CD4-positive, alpha-beta T cell (primary cell): ENCODE measurements around the gene DTNBP1. TPM values are rescaled to one million over a fixed set of nuclear protein-coding genes. Genes with fewer than 3 reads are reported as not detected.

ENCODE experiments used
- ATAC-seq: fragments of 200-7000 bp; cut with Tn5 transposase; one replicate; pipeline ENCODE4 v1.10.0; 2022; ENCODE audit warnings: mild to moderate bottlenecking; ENCODE audit not compliant: poor library complexity
- CTCF ChIA-PET: fragments of 350-600 bp; sonication (Branson Sonifier 250); formaldehyde crosslinking; loops from one replicate; lab custom pipeline; 2021; ENCODE audit warnings: antibody characterized with exemption, inconsistent platforms; lab: Charles Lee
- POLR2A ChIA-PET: fragments of 350-600 bp; sonication (Branson Sonifier 250); formaldehyde crosslinking; loops from one replicate; lab custom pipeline; 2021; ENCODE audit warnings: antibody characterized with exemption, inconsistent platforms; lab: Charles Lee
- DNase-seq, 14 experiments: peaks; one replicate each; pipeline ENCODE4 v3.0.0-alpha.2; 2013 to 2020; ENCODE audit warnings: mixed read lengths in 2 of 14
- H3K27ac ChIP-seq, 2 donors: one replicate each; pipeline versions ENCODE4 v1.5.1 to v1.7.0; 2013; ENCODE audit warnings: low read length in 2 of 2, low read depth in 1 of 2, mild to moderate bottlenecking in 1 of 2
- H3K27me3 ChIP-seq, 2 experiments: 1 replicate in 1 of 2; 2 replicates in 1 of 2; pipeline versions ENCODE4 v1.6.1 to v1.7.0; 2013; ENCODE audit warnings: low read length in 2 of 2, control low read depth in 1 of 2, mild to moderate bottlenecking in 1 of 2, moderate library complexity in 1 of 2; ENCODE audit not compliant: insufficient read depth in 2 of 2, control insufficient read depth in 1 of 2
- H3K36me3 ChIP-seq: one replicate; pipeline ENCODE4 v1.6.1; 2013; ENCODE audit warnings: low read length, control low read depth; ENCODE audit not compliant: insufficient read depth
- H3K4me1 ChIP-seq: one replicate; pipeline ENCODE4 v1.6.1; 2013; ENCODE audit warnings: low read length, control low read depth; ENCODE audit not compliant: insufficient read depth
- H3K4me3 ChIP-seq: one replicate; pipeline ENCODE4 v1.5.1; 2013; ENCODE audit warnings: mild to moderate bottlenecking, low read length, moderate library complexity
- H3K9me3 ChIP-seq, 2 experiments: 1 replicate in 1 of 2; 2 replicates in 1 of 2; pipeline versions ENCODE4 v1.6.1 to v1.7.0; 2013; ENCODE audit warnings: low read length in 2 of 2, mild to moderate bottlenecking in 2 of 2, control low read depth in 1 of 2, moderate library complexity in 1 of 2; ENCODE audit not compliant: control insufficient read depth in 1 of 2, insufficient read depth in 1 of 2
- H3K27ac Mint-ChIP-seq: one replicate; pipeline ENCODE4 v1.8.0; 2020; ENCODE audit warnings: mixed read lengths
- H3K27me3 Mint-ChIP-seq: one replicate; pipeline ENCODE4 v1.8.0; 2021; ENCODE audit warnings: mixed read lengths
- H3K36me3 Mint-ChIP-seq: one replicate; pipeline ENCODE4 v1.8.0; 2021; ENCODE audit warnings: low read depth, mixed read lengths
- H3K4me1 Mint-ChIP-seq: one replicate; pipeline ENCODE4 v1.8.0; 2021; ENCODE audit warnings: low read depth, mixed read lengths
- H3K4me3 Mint-ChIP-seq: one replicate; pipeline ENCODE4 v1.8.0; 2020; ENCODE audit warnings: mild to moderate bottlenecking, mixed read lengths
- H3K9me3 Mint-ChIP-seq: one replicate; pipeline ENCODE4 v1.8.0; 2020; ENCODE audit warnings: mixed read lengths
- CTCF ChIP-seq: fragments of 200-600 bp; IDR thresholded peaks from one replicate; pipeline ENCODE4 v1.8.0; 2022; ENCODE audit warnings: antibody characterized with exemption, mild to moderate bottlenecking
- intact Hi-C, 2 experiments: fragments of 100-400 bp; cut with DNase I in 1 of 2; cut with micrococcal nuclease in 1 of 2; formaldehyde crosslinking; loops; one replicate each; pipeline versions ENCODE4 v1.15.1 to v1.9.0; 2023 to 2025; cut with DNase I, micrococcal nuclease
- total RNA-seq, 174 experiments: library from RNA in 2 of 174; stranded (reverse) in 2 of 174; gene quantifications; one replicate each; pipeline ENCODE4 v1.2.3 and lab custom pipeline; 2021 to 2026

DTNBP1 gene
- total RNA-seq, 2 experiments from 2014 or later: 14.5 to 14.7 TPM

GRCh38 chr6:15522427-15522826 is 140.4 kb downstream of the DTNBP1 start:
- Mint-ChIP-seq H3K36me3 (peaks cover 100% of the 10 kb centered on the region), H3K4me1 (peaks cover 20% of the 10 kb centered on the region), H3K9me3 (no peaks in the 10 kb centered on the region), H3K4me3 (no peak overlapping the region), H3K27me3 (no peaks in the 10 kb centered on the region), H3K27ac (peak overlapping the region; percentile 42)
- peaks cover 8% of the 10 kb centered on the region for H3K4me1 ChIP-seq
- CTCF ChIA-PET: no interaction called here
- peaks cover 0 to 5% of the 10 kb centered on the region in 2 experiments for H3K9me3 ChIP-seq
- no peak overlapping the region for H3K27ac ChIP-seq
- DNase-seq: no peak
- intact Hi-C loops: no loop called here
- POLR2A ChIA-PET: no interaction called here
- no peak for ATAC-seq
- TF ChIP-seq CTCF: no peak
- no peaks in the 10 kb centered on the region for H3K27me3 ChIP-seq
- H3K4me3 ChIP-seq: no peak overlapping the region
- H3K36me3 ChIP-seq: peaks cover 71% of the 10 kb centered on the region

GRCh38 chr6:15522026-15522425 is 140.8 kb downstream of the DTNBP1 start:
- intact Hi-C loops: no loop called here
- Mint-ChIP-seq H3K27me3 (no peaks in the 10 kb centered on the region), H3K4me1 (peaks cover 18% of the 10 kb centered on the region), H3K4me3 (no peak overlapping the region), H3K27ac (peak overlapping the region; percentile 42), H3K9me3 (no peaks in the 10 kb centered on the region), H3K36me3 (peaks cover 98% of the 10 kb centered on the region)
- Histone ChIP-seq H3K36me3 (peaks cover 75% of the 10 kb centered on the region), H3K4me3 (no peak overlapping the region), H3K4me1 (peaks cover 8% of the 10 kb centered on the region), H3K9me3 (peaks cover 0 to 5% of the 10 kb centered on the region in 2 experiments), H3K27ac (no peak overlapping the region), H3K27me3 (no peaks in the 10 kb centered on the region)
- CTCF ChIA-PET: no interaction called here
- ATAC-seq: no peak
- no peak for DNase-seq
- POLR2A ChIA-PET: no interaction called here
- no peak for TF ChIP-seq CTCF

- no peak overlapping the region for H3K27ac ChIP-seq
- peaks cover 0 to 4% of the 10 kb centered on the region in 2 experiments for H3K9me3 ChIP-seq
- ATAC-seq (no peak), DNase-seq (no peak)
- no peaks in the 10 kb centered on the region for H3K27me3 ChIP-seq
- no peak overlapping the region for H3K4me3 ChIP-seq
- POLR2A ChIA-PET: no interaction called here
- H3K4me1 Mint-ChIP-seq: peaks cover 13% of the 10 kb centered on the region
- CTCF ChIA-PET: no interaction called here
- H3K27ac Mint-ChIP-seq: peak overlapping the region; percentile 42
- peaks cover 79% of the 10 kb centered on the region for H3K36me3 ChIP-seq
- peaks cover 98% of the 10 kb centered on the region for H3K36me3 Mint-ChIP-seq
- H3K9me3 Mint-ChIP-seq: no peaks in the 10 kb centered on the region
- no peak for TF ChIP-seq CTCF
- no peak overlapping the region for H3K4me3 Mint-ChIP-seq
- H3K4me1 ChIP-seq: peaks cover 8% of the 10 kb centered on the region
- H3K27me3 Mint-ChIP-seq: no peaks in the 10 kb centered on the region
- intact Hi-C loops: no loop called here
Measured at GRCh38 chr6:15521582-15521981, 141.2 kb downstream of the DTNBP1 start.
